ENCODE measurements around the gene TEF. TPM values are rescaled to one million over a fixed set of nuclear protein-coding genes. Genes with fewer than 3 reads are reported as not detected.

TEF gene
- total RNA-seq, 1 experiment from 2014 or later = 2.2 TPM

Other genes starting within 250 kb of the TEF start
- 23.4 and 30.6 TPM in 2 replicates for gene L3MBTL2, start 176.6 kb upstream of the TEF start, total RNA-seq (2014; rRNA removed; shearing (Covaris generic))
- gene CHADL, start 141.0 kb upstream of the TEF start, total RNA-seq (2014; rRNA removed; shearing (Covaris generic)) = 0.46 TPM in 1 of 2 replicates, not detected in the other
- 119 and 127 TPM in 2 replicates for gene RANGAP1, start 95.8 kb upstream of the TEF start, total RNA-seq (2014; rRNA removed; shearing (Covaris generic))
- 27.0 and 33.6 TPM in 2 replicates for gene ZC3H7B, start 80.4 kb upstream of the TEF start, total RNA-seq (2014; rRNA removed; shearing (Covaris generic))
- gene TOB2, start 64.9 kb downstream of the TEF start, total RNA-seq (2014; rRNA removed; shearing (Covaris generic)) = 9.5 and 13.9 TPM in 2 replicates
- gene PHF5A, start 86.8 kb downstream of the TEF start, total RNA-seq (2014; rRNA removed; shearing (Covaris generic)) = 148 and 239 TPM in 2 replicates
- gene ACO2, start 87.2 kb downstream of the TEF start, total RNA-seq (2014; rRNA removed; shearing (Covaris generic)) = 43.5 and 47.6 TPM in 2 replicates
- 10.9 and 17.3 TPM in 2 replicates for gene POLR3H, start 162.5 kb downstream of the TEF start, total RNA-seq (2014; rRNA removed; shearing (Covaris generic))
- gene CSDC2, start 179.1 kb downstream of the TEF start, total RNA-seq (2014; rRNA removed; shearing (Covaris generic)) = 0.34 TPM in 1 of 2 replicates, not detected in the other
- gene PMM1, start 207.9 kb downstream of the TEF start, total RNA-seq (2014; rRNA removed; shearing (Covaris generic)) = 10.4 and 12.2 TPM in 2 replicates
- gene DESI1, start 239.1 kb downstream of the TEF start, total RNA-seq (2014; rRNA removed; shearing (Covaris generic)) = 17.1 and 20.4 TPM in 2 replicates
- gene XRCC6, start 239.4 kb downstream of the TEF start, total RNA-seq (2014; rRNA removed; shearing (Covaris generic)) = 590 and 694 TPM in 2 replicates

Measured in Daoy (cell line).